GM23338 (cell line): ENCODE data around the gene ABCB6.

Experiments
- CTCF ChIP-seq, 2 experiments: fragments of 200-600 bp in 1 of 2; sonication (generic) in 1 of 2; conservative IDR thresholded peaks; 2 replicates each; pipeline versions ENCODE4 v1.5.1 to v1.6.1; 2016 to 2017; ENCODE audit warnings: antibody characterized with exemption in 2 of 2, low read depth in 2 of 2, mild to moderate bottlenecking in 2 of 2, moderate library complexity in 1 of 2
- EZH2 ChIP-seq: fragments of 200-600 bp; sonication (generic); IDR thresholded peaks from one replicate; pipeline ENCODE4 v1.8.0; 2017; ENCODE audit warnings: antibody characterized with exemption, mild to moderate bottlenecking, low read depth; ENCODE audit not compliant: unreplicated experiment
- EZH2phosphoT487 ChIP-seq: fragments of 200-600 bp; sonication (generic); IDR thresholded peaks from one replicate; pipeline ENCODE4 v1.8.1; 2018; ENCODE audit warnings: antibody characterized with exemption; ENCODE audit not compliant: unreplicated experiment
- NANOG ChIP-seq: IDR thresholded peaks from 2 replicates; pipeline ENCODE4 v1.6.1; 2016; ENCODE audit warnings: antibody characterized with exemption, borderline replicate concordance
- POLR2AphosphoS5 ChIP-seq: IDR thresholded peaks from 2 replicates; pipeline ENCODE4 v1.6.1; 2016; ENCODE audit warnings: antibody characterized with exemption, low read depth
- ZNF114 ChIP-seq: fragments of 250-450 bp; sonication (Bioruptor Pico); IDR thresholded peaks from 2 replicates; pipeline ENCODE4 v1.5.0; 2020; ENCODE audit warnings: mild to moderate bottlenecking, moderate library complexity
- TF ChIP-seq, protein P1 (sequence below): IDR thresholded peaks from one replicate; pipeline ENCODE4 v1.6.1; 2018; ENCODE audit warnings: antibody characterized with exemption; ENCODE audit not compliant: unreplicated experiment
- TF ChIP-seq, protein P2 (sequence below): fragments of 250-450 bp; sonication (Bioruptor Pico); IDR thresholded peaks from 2 replicates; pipeline ENCODE4 v1.5.0; 2020; ENCODE audit warnings: mild to moderate bottlenecking, moderate library complexity

- no peak for TF ChIP-seq ZNF114 (CRISPR knock-in tag)
- TF ChIP-seq CTCF (conservative IDR thresholded peaks at IDR 0.05; ENCODE audit: low read depth in 2 of 2), result no peak
- TF ChIP-seq NANOG, result no peak
- TF ChIP-seq POLR2AphosphoS5, result no peak
- TF ChIP-seq, protein P1, sequence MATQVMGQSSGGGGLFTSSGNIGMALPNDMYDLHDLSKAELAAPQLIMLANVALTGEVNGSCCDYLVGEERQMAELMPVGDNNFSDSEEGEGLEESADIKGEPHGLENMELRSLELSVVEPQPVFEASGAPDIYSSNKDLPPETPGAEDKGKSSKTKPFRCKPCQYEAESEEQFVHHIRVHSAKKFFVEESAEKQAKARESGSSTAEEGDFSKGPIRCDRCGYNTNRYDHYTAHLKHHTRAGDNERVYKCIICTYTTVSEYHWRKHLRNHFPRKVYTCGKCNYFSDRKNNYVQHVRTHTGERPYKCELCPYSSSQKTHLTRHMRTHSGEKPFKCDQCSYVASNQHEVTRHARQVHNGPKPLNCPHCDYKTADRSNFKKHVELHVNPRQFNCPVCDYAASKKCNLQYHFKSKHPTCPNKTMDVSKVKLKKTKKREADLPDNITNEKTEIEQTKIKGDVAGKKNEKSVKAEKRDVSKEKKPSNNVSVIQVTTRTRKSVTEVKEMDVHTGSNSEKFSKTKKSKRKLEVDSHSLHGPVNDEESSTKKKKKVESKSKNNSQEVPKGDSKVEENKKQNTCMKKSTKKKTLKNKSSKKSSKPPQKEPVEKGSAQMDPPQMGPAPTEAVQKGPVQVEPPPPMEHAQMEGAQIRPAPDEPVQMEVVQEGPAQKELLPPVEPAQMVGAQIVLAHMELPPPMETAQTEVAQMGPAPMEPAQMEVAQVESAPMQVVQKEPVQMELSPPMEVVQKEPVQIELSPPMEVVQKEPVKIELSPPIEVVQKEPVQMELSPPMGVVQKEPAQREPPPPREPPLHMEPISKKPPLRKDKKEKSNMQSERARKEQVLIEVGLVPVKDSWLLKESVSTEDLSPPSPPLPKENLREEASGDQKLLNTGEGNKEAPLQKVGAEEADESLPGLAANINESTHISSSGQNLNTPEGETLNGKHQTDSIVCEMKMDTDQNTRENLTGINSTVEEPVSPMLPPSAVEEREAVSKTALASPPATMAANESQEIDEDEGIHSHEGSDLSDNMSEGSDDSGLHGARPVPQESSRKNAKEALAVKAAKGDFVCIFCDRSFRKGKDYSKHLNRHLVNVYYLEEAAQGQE, result no peak
- TF ChIP-seq EZH2, result no peak
- TF ChIP-seq, protein P2, sequence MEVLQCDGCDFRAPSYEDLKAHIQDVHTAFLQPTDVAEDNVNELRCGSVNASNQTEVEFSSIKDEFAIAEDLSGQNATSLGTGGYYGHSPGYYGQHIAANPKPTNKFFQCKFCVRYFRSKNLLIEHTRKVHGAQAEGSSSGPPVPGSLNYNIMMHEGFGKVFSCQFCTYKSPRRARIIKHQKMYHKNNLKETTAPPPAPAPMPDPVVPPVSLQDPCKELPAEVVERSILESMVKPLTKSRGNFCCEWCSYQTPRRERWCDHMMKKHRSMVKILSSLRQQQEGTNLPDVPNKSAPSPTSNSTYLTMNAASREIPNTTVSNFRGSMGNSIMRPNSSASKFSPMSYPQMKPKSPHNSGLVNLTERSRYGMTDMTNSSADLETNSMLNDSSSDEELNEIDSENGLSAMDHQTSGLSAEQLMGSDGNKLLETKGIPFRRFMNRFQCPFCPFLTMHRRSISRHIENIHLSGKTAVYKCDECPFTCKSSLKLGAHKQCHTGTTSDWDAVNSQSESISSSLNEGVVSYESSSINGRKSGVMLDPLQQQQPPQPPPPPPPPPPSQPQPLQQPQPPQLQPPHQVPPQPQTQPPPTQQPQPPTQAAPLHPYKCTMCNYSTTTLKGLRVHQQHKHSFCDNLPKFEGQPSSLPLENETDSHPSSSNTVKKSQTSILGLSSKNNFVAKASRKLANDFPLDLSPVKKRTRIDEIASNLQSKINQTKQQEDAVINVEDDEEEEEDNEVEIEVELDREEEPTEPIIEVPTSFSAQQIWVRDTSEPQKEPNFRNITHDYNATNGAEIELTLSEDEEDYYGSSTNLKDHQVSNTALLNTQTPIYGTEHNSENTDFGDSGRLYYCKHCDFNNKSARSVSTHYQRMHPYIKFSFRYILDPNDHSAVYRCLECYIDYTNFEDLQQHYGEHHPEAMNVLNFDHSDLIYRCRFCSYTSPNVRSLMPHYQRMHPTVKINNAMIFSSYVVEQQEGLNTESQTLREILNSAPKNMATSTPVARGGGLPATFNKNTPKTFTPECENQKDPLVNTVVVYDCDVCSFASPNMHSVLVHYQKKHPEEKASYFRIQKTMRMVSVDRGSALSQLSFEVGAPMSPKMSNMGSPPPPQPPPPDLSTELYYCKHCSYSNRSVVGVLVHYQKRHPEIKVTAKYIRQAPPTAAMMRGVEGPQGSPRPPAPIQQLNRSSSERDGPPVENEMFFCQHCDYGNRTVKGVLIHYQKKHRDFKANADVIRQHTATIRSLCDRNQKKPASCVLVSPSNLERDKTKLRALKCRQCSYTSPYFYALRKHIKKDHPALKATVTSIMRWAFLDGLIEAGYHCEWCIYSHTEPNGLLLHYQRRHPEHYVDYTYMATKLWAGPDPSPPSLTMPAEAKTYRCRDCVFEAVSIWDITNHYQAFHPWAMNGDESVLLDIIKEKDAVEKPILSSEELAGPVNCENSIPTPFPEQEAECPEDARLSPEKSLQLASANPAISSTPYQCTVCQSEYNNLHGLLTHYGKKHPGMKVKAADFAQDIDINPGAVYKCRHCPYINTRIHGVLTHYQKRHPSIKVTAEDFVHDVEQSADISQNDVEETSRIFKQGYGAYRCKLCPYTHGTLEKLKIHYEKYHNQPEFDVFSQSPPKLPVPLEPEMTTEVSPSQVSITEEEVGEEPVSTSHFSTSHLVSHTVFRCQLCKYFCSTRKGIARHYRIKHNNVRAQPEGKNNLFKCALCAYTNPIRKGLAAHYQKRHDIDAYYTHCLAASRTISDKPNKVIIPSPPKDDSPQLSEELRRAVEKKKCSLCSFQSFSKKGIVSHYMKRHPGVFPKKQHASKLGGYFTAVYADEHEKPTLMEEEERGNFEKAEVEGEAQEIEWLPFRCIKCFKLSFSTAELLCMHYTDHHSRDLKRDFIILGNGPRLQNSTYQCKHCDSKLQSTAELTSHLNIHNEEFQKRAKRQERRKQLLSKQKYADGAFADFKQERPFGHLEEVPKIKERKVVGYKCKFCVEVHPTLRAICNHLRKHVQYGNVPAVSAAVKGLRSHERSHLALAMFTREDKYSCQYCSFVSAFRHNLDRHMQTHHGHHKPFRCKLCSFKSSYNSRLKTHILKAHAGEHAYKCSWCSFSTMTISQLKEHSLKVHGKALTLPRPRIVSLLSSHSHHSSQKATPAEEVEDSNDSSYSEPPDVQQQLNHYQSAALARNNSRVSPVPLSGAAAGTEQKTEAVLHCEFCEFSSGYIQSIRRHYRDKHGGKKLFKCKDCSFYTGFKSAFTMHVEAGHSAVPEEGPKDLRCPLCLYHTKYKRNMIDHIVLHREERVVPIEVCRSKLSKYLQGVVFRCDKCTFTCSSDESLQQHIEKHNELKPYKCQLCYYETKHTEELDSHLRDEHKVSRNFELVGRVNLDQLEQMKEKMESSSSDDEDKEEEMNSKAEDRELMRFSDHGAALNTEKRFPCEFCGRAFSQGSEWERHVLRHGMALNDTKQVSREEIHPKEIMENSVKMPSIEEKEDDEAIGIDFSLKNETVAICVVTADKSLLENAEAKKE, result no peak
- TF ChIP-seq EZH2phosphoT487, result no peak
Observed at GRCh38 chr2:219198974-219199373, 19.8 kb downstream of the ABCB6 start.
